Erythroblast (primary cell): ENCODE measurements around the gene TOP3A.
"Not testable (repeated sequence)": the region's sequence is repeated elsewhere in the genome, so short reads cannot be mapped to it uniquely, and the experiment has no call there.

ENCODE experiments used
- DNase-seq, 2 experiments: peaks; one replicate each; lab custom pipeline; 2025; lab: John Stamatoyannopoulos, UW
- GATA1 ChIP-seq: IDR thresholded peaks from 2 replicates; pipeline ENCODE4 v1.6.1; 2011; ENCODE audit warnings: low read depth, mild to moderate bottlenecking, control low read depth, low read length, moderate library complexity
- POLR2A ChIP-seq: IDR thresholded peaks from 2 replicates; pipeline ENCODE4 v1.6.1; 2011; ENCODE audit warnings: mild to moderate bottlenecking, low read length

TOP3A gene

DNA sequence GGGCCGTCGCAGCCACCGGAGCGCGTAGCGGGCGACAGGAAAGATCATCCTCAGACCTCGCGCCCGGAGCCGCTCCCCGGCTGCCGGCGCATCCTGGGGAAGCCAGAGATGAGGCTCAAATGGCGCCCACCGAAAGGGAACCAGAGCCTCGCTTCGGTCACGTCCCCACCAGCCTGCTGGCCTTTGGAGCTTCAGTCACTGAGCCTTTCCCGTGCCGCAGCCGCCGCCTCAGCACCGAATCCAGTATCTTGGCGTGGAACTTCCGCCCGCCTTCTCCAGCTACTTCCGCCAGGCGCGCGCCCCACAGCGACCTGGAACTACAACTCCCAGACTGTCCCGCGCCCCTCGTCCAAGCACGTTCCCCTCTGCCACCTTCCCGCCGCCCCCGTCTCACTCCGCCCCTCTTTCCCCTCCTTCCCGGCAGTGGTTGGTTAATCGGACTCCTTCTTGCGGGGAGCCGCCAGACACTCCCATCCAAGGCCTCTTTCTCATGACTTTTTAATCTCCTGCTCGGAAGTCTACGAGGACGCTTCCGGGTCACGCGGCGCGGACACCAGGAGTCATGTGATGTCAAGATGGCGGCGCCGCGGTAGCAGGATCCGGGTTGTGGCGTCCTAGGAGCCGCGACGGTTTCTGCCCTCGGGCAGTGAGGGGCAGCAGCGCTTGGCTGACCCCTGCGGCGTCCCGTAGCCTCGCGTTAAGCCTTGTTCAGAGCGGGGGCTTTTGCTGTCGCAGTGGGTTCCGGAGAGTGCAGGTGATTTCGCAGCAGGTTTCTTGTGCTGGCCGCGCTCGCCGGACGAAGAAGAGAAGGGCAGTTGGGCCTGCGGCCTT, at the start of gene TOP3A, which contains the start of gene SMCR8:
Gene TOP3A, minus strand, starts transcription at position 264 of the 831 bp plus-strand sequence. Its CDS starts 216 bp downstream, at position 48.
Gene SMCR8, plus strand, starts transcription at position 563 of the 831 bp plus-strand sequence. CDS start 497 bp downstream, outside the sequence.
- TF ChIP-seq POLR2A, result peak; percentile 69
- no peak for TF ChIP-seq GATA1
- DNase-seq, result peak; percentile 99

DNA sequence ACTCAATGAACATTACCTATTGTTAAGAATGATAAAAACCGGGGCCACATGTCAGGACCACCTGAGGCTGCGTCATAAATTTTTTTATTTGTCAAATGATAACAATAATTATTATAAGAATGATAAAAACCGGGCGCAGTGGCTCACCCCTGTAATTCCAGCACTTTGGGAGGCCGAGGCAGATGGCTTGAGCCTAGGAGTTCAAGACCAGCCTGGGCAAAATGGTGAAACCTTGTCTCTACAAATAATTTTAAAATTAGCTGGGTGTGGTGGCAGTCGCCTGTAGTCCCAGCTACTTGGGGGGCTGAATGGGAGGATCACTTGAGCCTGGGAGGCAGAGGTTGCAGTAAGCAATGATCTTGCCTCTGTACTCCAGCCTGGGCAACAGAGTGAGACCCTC, 49.4 kb upstream of the TOP3A start:
- no peak for DNase-seq
- TF ChIP-seq POLR2A, result no peak
- no peak for TF ChIP-seq GATA1

GRCh38 chr17:18363101-18364049, 48.6 kb upstream of the TOP3A start, which contains the start of gene SHMT1:
TSS of gene SHMT1 (minus strand) at chr17:18363550. CDS start at chr17:18355981, 7,569 bp downstream.
- DNase-seq, result peak; percentile 96

GRCh38 chr17:18362698-18363100, 47.9 kb upstream of the TOP3A start:
- DNase-seq, result peak in 1 of 2 experiments; percentile 56
- TF ChIP-seq POLR2A, result no peak
- TF ChIP-seq GATA1, result no peak

More at GRCh38 chr17:18363101-18364049, 48.6 kb upstream of the TOP3A start, which contains the start of gene SHMT1:
- TF ChIP-seq GATA1 (no peak), POLR2A (peak; percentile 78)

- no peak for TF ChIP-seq POLR2A
- no peak for TF ChIP-seq GATA1
- no peak for DNase-seq
These were observed 47.3 kb upstream of the TOP3A start for GRCh38 chr17:18361837-18362697.

DNA sequence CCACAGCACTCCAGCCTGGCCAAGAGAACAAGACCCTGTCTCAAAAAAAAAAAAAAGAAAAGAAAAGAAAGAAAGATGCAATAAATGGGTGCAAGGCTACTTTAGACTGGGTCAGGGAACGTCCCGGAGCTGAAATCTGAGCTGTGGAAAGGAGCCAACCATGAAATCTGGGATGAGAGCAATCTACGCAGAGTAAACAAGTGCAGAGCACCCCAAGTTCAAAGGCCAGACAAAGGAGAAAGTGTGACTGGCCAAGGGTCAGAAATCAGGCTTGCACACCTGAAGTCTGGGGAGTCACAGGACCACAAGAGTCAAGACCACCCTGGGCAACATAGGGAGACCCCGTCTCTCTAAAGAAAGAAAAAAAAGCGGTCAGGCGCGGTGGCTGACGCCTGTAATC, 45.7 kb upstream of the TOP3A start:
- TF ChIP-seq GATA1 (no peak), POLR2A (no peak)
- no peak for DNase-seq

DNA sequence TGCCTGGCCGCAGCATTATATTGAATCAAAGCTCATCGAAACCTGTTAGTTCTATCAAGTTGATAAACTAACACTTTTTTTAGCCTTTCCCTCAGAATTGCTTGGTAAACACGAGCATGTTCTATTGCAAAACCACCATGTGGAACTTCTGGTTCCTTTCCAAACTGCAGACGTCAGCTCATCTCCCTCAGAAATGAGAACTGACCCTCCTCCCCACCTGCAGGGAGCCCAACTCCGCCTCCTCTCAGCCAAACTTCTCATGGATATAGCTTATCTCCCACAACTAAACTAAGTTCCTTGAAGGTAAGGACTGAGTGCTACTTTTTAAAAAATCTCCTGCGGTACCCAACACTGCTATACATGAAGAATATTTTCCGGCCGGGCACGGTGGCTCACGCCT, 41.8 kb upstream of the TOP3A start:
- DNase-seq, result no peak
- TF ChIP-seq POLR2A, result no peak
- no peak for TF ChIP-seq GATA1

GRCh38 chr17:18353541-18353940, 38.7 kb upstream of the TOP3A start:
- TF ChIP-seq GATA1 (no peak), POLR2A (no peak)
- DNase-seq, result no peak

- no peak for TF ChIP-seq GATA1
- no peak for TF ChIP-seq POLR2A
- no peak for DNase-seq
These were observed 29.2 kb upstream of the TOP3A start for GRCh38 chr17:18344021-18344420.

DNA sequence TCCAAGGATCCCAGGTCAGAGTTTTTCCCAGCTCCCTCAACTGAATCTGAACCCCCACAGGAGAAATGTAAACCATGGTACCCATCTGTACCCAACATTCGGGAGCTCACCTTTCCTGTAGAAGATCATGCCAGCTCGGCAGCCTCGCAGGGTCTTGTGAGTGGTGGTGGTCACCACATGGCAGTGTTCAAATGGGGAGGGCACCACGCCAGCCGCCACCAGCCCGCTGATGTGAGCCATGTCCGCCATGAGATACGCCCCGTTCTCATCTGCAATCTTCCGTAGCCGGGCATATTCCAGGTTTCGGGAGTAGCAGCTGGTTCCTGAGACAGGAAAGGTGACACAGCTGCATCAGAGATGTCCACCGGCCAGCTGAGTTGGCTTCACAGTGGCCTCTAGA, 25.1 kb upstream of the TOP3A start:
- TF ChIP-seq POLR2A, result no peak
- no peak for TF ChIP-seq GATA1
- DNase-seq, result no peak

DNA sequence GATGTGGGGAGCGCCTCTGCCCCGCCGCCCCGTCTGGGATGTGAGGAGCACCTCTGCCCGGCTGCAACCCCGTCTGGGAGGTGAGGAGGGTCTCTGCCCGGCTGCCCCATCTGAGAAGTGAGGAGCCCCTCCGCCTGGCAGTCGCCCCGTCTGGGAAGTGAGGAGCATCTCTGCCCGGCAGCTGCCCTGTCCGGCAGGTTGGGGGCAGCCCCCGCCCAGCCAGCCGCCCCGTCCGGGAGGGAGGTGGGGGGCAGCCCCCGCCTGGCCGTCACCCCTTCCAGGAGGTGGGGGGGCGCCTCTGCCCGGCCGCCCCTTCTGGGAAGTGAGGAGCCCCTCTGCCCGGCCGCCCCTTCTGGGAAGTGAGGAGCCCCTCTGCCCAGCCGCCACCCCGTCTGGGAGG, 23.4 kb upstream of the TOP3A start:
- not testable (repeated sequence) for DNase-seq

DNA sequence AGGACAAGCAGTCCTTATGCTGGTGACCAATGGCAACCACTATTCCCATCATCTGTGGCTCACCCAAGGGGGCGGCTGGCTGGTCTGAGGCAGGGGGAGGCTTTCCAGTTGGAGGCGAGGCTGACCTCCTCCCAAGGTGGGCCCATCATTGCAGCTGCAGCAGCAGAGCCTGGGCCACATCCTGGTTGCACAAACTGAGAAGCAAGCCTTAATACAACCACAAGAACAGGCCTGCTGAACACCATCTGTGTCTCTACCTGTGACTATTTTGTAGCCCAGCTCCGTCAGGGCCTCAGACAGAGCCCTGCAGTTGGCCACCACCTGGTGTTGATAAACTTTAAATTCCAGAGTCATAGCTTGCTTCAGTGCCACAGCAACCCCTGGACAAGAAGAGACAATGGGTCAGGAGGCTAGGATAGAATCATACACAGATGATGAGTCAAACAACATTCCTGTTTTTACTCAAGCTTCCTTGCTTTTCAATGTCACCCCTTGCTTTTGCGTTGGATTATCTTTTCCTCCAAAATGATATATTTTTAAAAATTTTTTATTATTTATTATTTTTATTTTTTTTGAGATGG, 18.2 kb upstream of the TOP3A start:
- no peak for DNase-seq
- no peak for TF ChIP-seq POLR2A
- TF ChIP-seq GATA1, result no peak
